CD4-positive, alpha-beta T cell treated with Interleukin-21 for 1 hour (primary cell): Measurements from ENCODE around the gene DHX34.
A peak's percentile ranks its signal among the peaks of the same experiment; 100 is the strongest.
"Not testable (repeated sequence)": the region's sequence is repeated elsewhere in the genome, so short reads cannot be mapped to it uniquely, and the experiment has no call there.

ENCODE experiments used
- DNase-seq: peaks from one replicate; pipeline ENCODE4 v3.0.0-alpha.2; 2020

DHX34 gene

GRCh38 chr19:47391510-47392223 is 42.6 kb downstream of the DHX34 start:
- peak; percentile 79 for DNase-seq

- DNase-seq: no peak
Measured at GRCh38 chr19:47398707-47399597, 49.8 kb downstream of the DHX34 start.

- DNase-seq: no peak
Measured at GRCh38 chr19:47402504-47402903, 53.4 kb downstream of the DHX34 start.

GRCh38 chr19:47404334-47405196 is 55.5 kb downstream of the DHX34 start:
- no peak for DNase-seq

- DNase-seq: no peak
Measured at GRCh38 chr19:47405197-47405550, 56.1 kb downstream of the DHX34 start.

- DNase-seq: no peak
Measured at GRCh38 chr19:47405854-47406417, 56.8 kb downstream of the DHX34 start.

- no peak for DNase-seq
Measured at GRCh38 chr19:47406711-47407416, 57.7 kb downstream of the DHX34 start.

GRCh38 chr19:47407417-47407774 is 58.3 kb downstream of the DHX34 start:
- no peak for DNase-seq

- DNase-seq: no peak
Measured at GRCh38 chr19:47408156-47408938, 59.2 kb downstream of the DHX34 start.

- DNase-seq: no peak
Measured at GRCh38 chr19:47411101-47411500, 62.0 kb downstream of the DHX34 start.

GRCh38 chr19:47411696-47412095 is 62.6 kb downstream of the DHX34 start:
- not testable (repeated sequence) for DNase-seq

GRCh38 chr19:47413941-47414340 is 64.8 kb downstream of the DHX34 start:
- DNase-seq: no peak

GRCh38 chr19:47414469-47414868 is 65.4 kb downstream of the DHX34 start:
- no peak for DNase-seq

GRCh38 chr19:47415953-47416642 is 67.0 kb downstream of the DHX34 start:
- no peak for DNase-seq

GRCh38 chr19:47416643-47416985 is 67.5 kb downstream of the DHX34 start:
- DNase-seq: no peak

- no peak for DNase-seq
Measured at GRCh38 chr19:47417107-47417745, 68.1 kb downstream of the DHX34 start.

- DNase-seq: no peak
Measured at GRCh38 chr19:47417746-47418691, 68.9 kb downstream of the DHX34 start.

GRCh38 chr19:47418692-47419029 is 69.5 kb downstream of the DHX34 start:
- no peak for DNase-seq

GRCh38 chr19:47419030-47419783 is 70.1 kb downstream of the DHX34 start, which contains the start of gene MEIS3:
Gene MEIS3 (minus strand): TSS chr19:47419527. CDS start chr19:47419081, 446 bp downstream.
- DNase-seq: no peak
